Ovary (tissue), 9 donors: ENCODE measurements around the gene GFI1B. TPM values are rescaled to one million over a fixed set of nuclear protein-coding genes. Genes with fewer than 3 reads are reported as not detected.

ENCODE experiments used
- DNase-seq, 5 donors: peaks; one replicate each; pipeline ENCODE4 v3.0.0-alpha.2; 2019 to 2020
- H3K27ac ChIP-seq, 2 donors: fragments of 200-600 bp; one replicate each; pipeline versions ENCODE4 v1.5.1 to v1.8.0; 2019 to 2022
- H3K27me3 ChIP-seq: fragments of 200-600 bp; one replicate; pipeline ENCODE4 v1.8.0; 2022
- H3K36me3 ChIP-seq: fragments of 200-600 bp; sonication (generic); one replicate; pipeline ENCODE4 v1.5.1; 2019
- H3K4me1 ChIP-seq: one replicate; pipeline ENCODE4 v1.8.1; 2013; ENCODE audit warnings: mild to moderate bottlenecking, moderate library complexity; ENCODE audit not compliant: insufficient read depth
- H3K4me3 ChIP-seq: fragments of 200-600 bp; sonication (generic); one replicate; pipeline ENCODE4 v1.5.1; 2017
- H3K9me3 ChIP-seq, 2 donors: fragments of 200-600 bp in 1 of 2; sonication (generic) in 1 of 2; one replicate each; pipeline versions ENCODE4 v1.5.1 to v1.8.1; 2013 to 2019; ENCODE audit warnings: mild to moderate bottlenecking in 1 of 2, moderate library complexity in 1 of 2
- CTCF ChIP-seq, 3 donors: fragments of 450-650 bp in 2 of 3; fragments of 200-600 bp in 1 of 3; IDR thresholded peaks; one replicate each; pipeline versions ENCODE4 v1.5.1 to v1.8.0; 2016 to 2022; ENCODE audit warnings: antibody characterized with exemption in 3 of 3, mild to moderate bottlenecking in 1 of 3
- EP300 ChIP-seq: sonication (generic); formaldehyde crosslinking; IDR thresholded peaks from one replicate; pipeline ENCODE4 v1.6.1; 2017; ENCODE audit warnings: antibody characterized with exemption
- POLR2A ChIP-seq: fragments of 450-650 bp; IDR thresholded peaks from one replicate; pipeline ENCODE4 v1.6.1; 2017; ENCODE audit warnings: antibody characterized with exemption, mild to moderate bottlenecking, moderate library complexity
- WGBS, 3 donors: extraction: QIAGEN DNeasy Blood & Tissue Kit in 1 of 3; methylation state at CpG; one replicate each; pipeline versions ENCODE4 v1.1.5 to v1.1.7; 2013 to 2017; 5-methylcytosine and 5-hydroxymethylcytosine counted together
- intact Hi-C, 4 donors: fragments of 100-400 bp; cut with DNase I; formaldehyde crosslinking; loops; one replicate each; pipeline versions ENCODE4 v1.11.0 to v1.15.1; 2022 to 2023
- polyA plus RNA-seq, 2 donors: library from polyadenylated mRNA; stranded (reverse); fragments of 200-250 nt in 1 of 2; fragments of 350-450 nt in 1 of 2; fragmentation: Illumina TruSeq in 1 of 2; extraction: RNeasy Lipid Tissue Mini Kit (QIAGEN cat#74804) in 1 of 2; gene quantifications; one replicate each; pipeline ENCODE4 v1.2.3, GENCODE V29; 2013 to 2014
- total RNA-seq, 7 donors: library from RNA; depleted of rRNA in 2 of 7; stranded (reverse); fragments of >200 nt in 2 of 7; fragmentation: NEBNext Ultra II Directional in 3 of 7; extraction: Animal tissue kit (Norgen Biotek cat#: 25700) in 3 of 7; gene quantifications; one replicate each; pipeline versions ENCODE4 v1.1.0 to v1.2.4, GENCODE V29; 2016 to 2023
- donor health status: DM: no; HTN: no; CAD: no; lungs with moderate emphysema.
- donor health status: DM: no; HTN: no; CAD: no.
- donor health status: Bipolar disorder and iron deficiency.
- donor health status: DM: yes; HTN: yes; CAD: no.
- donor health status: DM: no; HTN: no; CAD: no.
- donor health status: DM: yes; HTN: yes; CAD: no.

GFI1B gene
- total and polyA plus RNA-seq, 9 donors, result 0.05 TPM; not detected in 8

DNA sequence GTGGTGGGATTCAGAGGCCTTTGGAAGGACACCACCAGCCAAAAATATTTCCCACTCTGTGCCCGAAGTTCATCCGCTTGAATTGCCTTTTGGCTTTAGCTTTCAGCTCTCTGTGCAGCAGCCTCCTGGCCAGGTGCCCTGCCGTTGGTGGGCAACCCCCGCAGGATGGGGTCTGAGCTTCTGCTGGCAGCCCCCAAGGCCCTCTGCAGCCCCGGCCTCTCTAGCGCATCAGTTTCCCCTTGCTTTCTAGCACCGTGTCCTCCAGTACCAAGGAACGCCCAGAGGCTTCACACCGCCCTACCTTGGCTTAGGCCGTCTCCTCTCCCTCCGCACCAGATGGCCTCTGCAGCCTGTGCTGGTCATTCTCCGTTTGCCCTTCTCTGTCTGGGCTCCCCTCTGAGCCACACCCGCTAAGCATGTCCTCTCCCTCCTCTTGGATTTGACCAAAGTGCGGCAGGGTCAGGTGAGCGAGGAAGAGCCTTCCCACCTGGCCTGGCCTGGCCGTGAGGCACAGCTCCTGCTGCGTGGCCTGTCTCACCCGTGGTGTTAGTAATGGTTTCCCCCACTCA lies 29.9 kb upstream of the GFI1B start:
- intact Hi-C loops, result no loop called here
- Histone ChIP-seq H3K9me3 (no peaks in the 10 kb centered on the region), H3K27me3 (no peaks in the 10 kb centered on the region), H3K36me3 (no peaks in the 10 kb centered on the region), H3K4me3 (no peak overlapping the region), H3K27ac (no peak overlapping the region), H3K4me1 (no peaks in the 10 kb centered on the region)
- TF ChIP-seq EP300 (no peak), CTCF (IDR thresholded peaks at IDR 0.05) (no peak), POLR2A (no peak)
- WGBS, 3 donors, result 68 to 73% (median 69%) methylated on average over 18 of the region's 18 CpGs
- DNase-seq, result peak in 1 of 5 donors; percentile 29

- WGBS, 3 donors, result 81 to 83% (median 82%) methylated on average over 4 of the region's 4 CpGs
- TF ChIP-seq EP300 (no peak), CTCF (IDR thresholded peaks at IDR 0.05) (no peak), POLR2A (no peak)
- no peaks in the 10 kb centered on the region for H3K27me3 ChIP-seq
- intact Hi-C loops, result no loop called here
- no peak for DNase-seq
- no peak overlapping the region for H3K4me3 ChIP-seq
- H3K9me3 ChIP-seq, result peaks cover 0 to 3% of the 10 kb centered on the region in 2 donors
- no peaks in the 10 kb centered on the region for H3K36me3 ChIP-seq
- H3K27ac ChIP-seq, result no peak overlapping the region
- H3K4me1 ChIP-seq, result no peaks in the 10 kb centered on the region
Observed at GRCh38 chr9:132949709-132950108, 28.8 kb upstream of the GFI1B start.

GRCh38 chr9:132955123-132955522 lies 23.4 kb upstream of the GFI1B start:
- WGBS, 3 donors, result 82 to 88% (median 83%) methylated on average over 2 of the region's 2 CpGs
- no peaks in the 10 kb centered on the region for H3K36me3 ChIP-seq
- intact Hi-C loops, result no loop called here
- no peak overlapping the region for H3K27ac ChIP-seq
- H3K4me3 ChIP-seq, result no peak overlapping the region
- H3K27me3 ChIP-seq, result no peaks in the 10 kb centered on the region
- TF ChIP-seq CTCF (IDR thresholded peaks at IDR 0.05), result no peak
- no peak for TF ChIP-seq POLR2A
- H3K9me3 ChIP-seq, result peaks cover 0 to 4% of the 10 kb centered on the region in 2 donors
- no peak for DNase-seq
- H3K4me1 ChIP-seq, result no peaks in the 10 kb centered on the region

- Histone ChIP-seq H3K36me3 (no peaks in the 10 kb centered on the region), H3K27me3 (no peaks in the 10 kb centered on the region), H3K27ac (no peak overlapping the region), H3K4me3 (no peak overlapping the region), H3K4me1 (no peaks in the 10 kb centered on the region), H3K9me3 (peaks cover 0 to 4% of the 10 kb centered on the region in 2 donors)
- intact Hi-C loops, result no loop called here
- TF ChIP-seq POLR2A, result no peak
- DNase-seq, result no peak
- whole genome bisulfite sequencing, 3 donors, result 41 to 56% (median 46%) methylated on average over 2 of the region's 2 CpGs
Observed at GRCh38 chr9:132955768-132956167, 22.7 kb upstream of the GFI1B start.

GRCh38 chr9:132957805-132958204 lies 20.7 kb upstream of the GFI1B start:
- Histone ChIP-seq H3K36me3 (no peaks in the 10 kb centered on the region), H3K9me3 (peaks cover 0 to 4% of the 10 kb centered on the region in 2 donors), H3K4me3 (no peak overlapping the region), H3K4me1 (no peaks in the 10 kb centered on the region), H3K27me3 (no peaks in the 10 kb centered on the region), H3K27ac (no peak overlapping the region)
- TF ChIP-seq EP300 (no peak), CTCF (IDR thresholded peaks at IDR 0.05) (no peak), POLR2A (no peak)
- no peak for DNase-seq
- WGBS, 3 donors, result 74 to 82% (median 75%) methylated on average over 6 of the region's 6 CpGs
- intact Hi-C loops, result no loop called here
